Astrocyte of the cerebellum (primary cell): ENCODE data around the gene TOR4A.

Experiments
- DNase-seq: peaks from one replicate; pipeline ENCODE4 v3.0.0-alpha.2; 2011; ENCODE audit warnings: low read depth
- H3K4me3 ChIP-seq: 2 replicates; pipeline ENCODE4 v1.5.1; 2011; ENCODE audit warnings: mild to moderate bottlenecking, low read depth, low read length, moderate library complexity
- CTCF ChIP-seq: IDR thresholded peaks from 2 replicates; pipeline ENCODE4 v1.5.1; 2012; ENCODE audit warnings: low read length, low read depth, moderate library complexity, mild to moderate bottlenecking; ENCODE audit errors: missing control alignments
- in situ Hi-C: cut with HindIII; loops from 2 replicates; pipeline ENCODE4 v1.10.0; 2017; ENCODE audit warnings: low sequenced_read_pairs

The TOR4A gene

GRCh38 chr9:137310189-137311052 is 32.9 kb downstream of the TOR4A start:
- H3K4me3 ChIP-seq, result no peak overlapping the region
- no peak for DNase-seq
- in situ Hi-C loops, result loop anchor here (5.0 kb wide), 1 partner anchor 107 kb away; no protein-coding TSS in a partner anchor
- TF ChIP-seq CTCF, result no peak

- no peak for DNase-seq
- in situ Hi-C loops, result loop anchor here (5.0 kb wide), 1 partner anchor 106 kb away; no protein-coding TSS in a partner anchor
Observed at GRCh38 chr9:137311171-137311985, 33.9 kb downstream of the TOR4A start.

GRCh38 chr9:137311986-137312851 is 34.7 kb downstream of the TOR4A start:
- H3K4me3 ChIP-seq, result no peak overlapping the region
- in situ Hi-C loops, result loop anchor here (5.0 kb wide), 1 partner anchor 105 kb away; no protein-coding TSS in a partner anchor
- TF ChIP-seq CTCF, result no peak
- no peak for DNase-seq

More at GRCh38 chr9:137311171-137311985, 33.9 kb downstream of the TOR4A start:
- TF ChIP-seq CTCF, result no peak
- no peak overlapping the region for H3K4me3 ChIP-seq

- in situ Hi-C loops, result loop anchor here (5.0 kb wide), 1 partner anchor 104 kb away; no protein-coding TSS in a partner anchor
- no peak for TF ChIP-seq CTCF
Observed at GRCh38 chr9:137312852-137313325, 35.4 kb downstream of the TOR4A start.

GRCh38 chr9:137313326-137313936 is 35.9 kb downstream of the TOR4A start:
- H3K4me3 ChIP-seq, result no peak overlapping the region
- in situ Hi-C loops, result loop anchor here (5.0 kb wide), 1 partner anchor 104 kb away; no protein-coding TSS in a partner anchor
- no peak for DNase-seq
- TF ChIP-seq CTCF, result no peak

More at GRCh38 chr9:137312852-137313325, 35.4 kb downstream of the TOR4A start:
- DNase-seq, result no peak
- no peak overlapping the region for H3K4me3 ChIP-seq
